ENCODE data around the gene ARPP21. TPM values are rescaled to one million over a fixed set of nuclear protein-coding genes. Genes with fewer than 3 reads are reported as not detected.

Gene ARPP21
- total RNA-seq, 1 donor from 2014 or later = not detected

DNA sequence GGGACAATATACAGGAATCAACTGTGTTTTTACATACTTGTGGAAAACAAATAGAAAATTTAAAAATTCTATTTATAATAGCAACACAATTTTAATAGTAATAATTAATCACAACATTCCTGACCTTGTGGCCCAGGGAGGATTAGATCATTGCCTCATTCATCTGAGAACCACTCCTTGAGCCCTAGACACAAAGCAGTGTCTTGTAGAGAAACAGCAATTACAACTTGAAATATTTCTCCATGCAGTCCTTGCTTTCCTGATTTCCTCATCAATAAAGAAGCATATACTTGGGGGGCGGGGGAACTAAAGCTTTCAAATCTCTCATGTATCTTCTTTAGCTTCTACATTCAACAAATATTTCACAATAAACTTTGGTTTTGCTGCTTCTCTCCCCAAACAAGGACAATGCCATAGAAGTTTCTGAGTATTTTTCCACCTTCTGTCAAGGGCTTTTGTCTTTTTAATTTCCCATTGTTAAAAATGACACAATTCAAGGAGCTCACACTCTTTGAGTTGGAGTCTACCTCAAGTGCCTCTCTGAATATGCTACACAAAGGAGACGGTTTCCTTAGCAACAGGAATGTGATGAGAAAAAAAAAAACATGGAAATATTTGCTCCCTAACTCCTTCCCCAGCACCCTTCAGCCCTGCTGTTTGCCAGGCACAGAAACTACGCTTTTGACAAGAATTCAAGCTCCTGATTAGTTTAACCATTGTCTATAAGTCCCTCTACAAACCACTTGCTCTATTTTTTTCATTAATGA, 118.8 kb downstream of the ARPP21 start:
- no peak for DNase-seq (ENCODE audit: low spot score in 2 of 2)
- H3K36me3 ChIP-seq = no peaks in the 10 kb centered on the region
- H3K9me3 ChIP-seq = no peaks in the 10 kb centered on the region
- intact Hi-C loops (cut with DNase I) = no loop called here
- no peak overlapping the region for H3K4me3 ChIP-seq
- no peaks in the 10 kb centered on the region for H3K27me3 ChIP-seq
- TF ChIP-seq, protein P1, sequence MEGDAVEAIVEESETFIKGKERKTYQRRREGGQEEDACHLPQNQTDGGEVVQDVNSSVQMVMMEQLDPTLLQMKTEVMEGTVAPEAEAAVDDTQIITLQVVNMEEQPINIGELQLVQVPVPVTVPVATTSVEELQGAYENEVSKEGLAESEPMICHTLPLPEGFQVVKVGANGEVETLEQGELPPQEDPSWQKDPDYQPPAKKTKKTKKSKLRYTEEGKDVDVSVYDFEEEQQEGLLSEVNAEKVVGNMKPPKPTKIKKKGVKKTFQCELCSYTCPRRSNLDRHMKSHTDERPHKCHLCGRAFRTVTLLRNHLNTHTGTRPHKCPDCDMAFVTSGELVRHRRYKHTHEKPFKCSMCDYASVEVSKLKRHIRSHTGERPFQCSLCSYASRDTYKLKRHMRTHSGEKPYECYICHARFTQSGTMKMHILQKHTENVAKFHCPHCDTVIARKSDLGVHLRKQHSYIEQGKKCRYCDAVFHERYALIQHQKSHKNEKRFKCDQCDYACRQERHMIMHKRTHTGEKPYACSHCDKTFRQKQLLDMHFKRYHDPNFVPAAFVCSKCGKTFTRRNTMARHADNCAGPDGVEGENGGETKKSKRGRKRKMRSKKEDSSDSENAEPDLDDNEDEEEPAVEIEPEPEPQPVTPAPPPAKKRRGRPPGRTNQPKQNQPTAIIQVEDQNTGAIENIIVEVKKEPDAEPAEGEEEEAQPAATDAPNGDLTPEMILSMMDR (IDR thresholded peaks at IDR 0.05) = no peak
- no peaks in the 10 kb centered on the region for H3K4me1 ChIP-seq
- H3K27ac ChIP-seq = no peak overlapping the region

DNA sequence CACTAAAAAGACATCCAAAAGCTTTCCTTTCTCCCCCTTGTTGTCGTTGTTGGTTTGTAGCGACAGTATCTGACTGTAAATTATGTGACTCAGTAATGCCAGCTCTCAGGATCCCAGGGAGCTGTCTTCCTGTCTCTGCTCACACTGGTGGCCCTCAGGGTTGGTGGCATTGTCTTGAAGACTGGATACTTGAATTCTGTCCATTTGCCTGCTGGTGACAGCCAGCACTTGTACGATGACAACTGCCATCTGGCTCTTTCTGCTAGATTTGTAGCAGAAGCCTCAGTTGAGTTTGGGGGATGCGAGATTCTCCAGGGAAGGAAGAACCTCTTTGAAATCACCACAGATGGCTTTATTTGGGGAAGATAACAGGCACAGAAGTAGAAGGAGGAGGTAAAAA, 120.8 kb downstream of the ARPP21 start:
- TF ChIP-seq, protein P1 (IDR thresholded peaks at IDR 0.05) = no peak
- no peak overlapping the region for H3K27ac ChIP-seq
- intact Hi-C loops (cut with DNase I) = no loop called here
- H3K4me3 ChIP-seq = no peak overlapping the region
- H3K4me1 ChIP-seq = no peaks in the 10 kb centered on the region
- no peak for DNase-seq (ENCODE audit: low spot score in 2 of 2)
- no peaks in the 10 kb centered on the region for H3K27me3 ChIP-seq
- no peaks in the 10 kb centered on the region for H3K36me3 ChIP-seq
- no peaks in the 10 kb centered on the region for H3K9me3 ChIP-seq

DNA sequence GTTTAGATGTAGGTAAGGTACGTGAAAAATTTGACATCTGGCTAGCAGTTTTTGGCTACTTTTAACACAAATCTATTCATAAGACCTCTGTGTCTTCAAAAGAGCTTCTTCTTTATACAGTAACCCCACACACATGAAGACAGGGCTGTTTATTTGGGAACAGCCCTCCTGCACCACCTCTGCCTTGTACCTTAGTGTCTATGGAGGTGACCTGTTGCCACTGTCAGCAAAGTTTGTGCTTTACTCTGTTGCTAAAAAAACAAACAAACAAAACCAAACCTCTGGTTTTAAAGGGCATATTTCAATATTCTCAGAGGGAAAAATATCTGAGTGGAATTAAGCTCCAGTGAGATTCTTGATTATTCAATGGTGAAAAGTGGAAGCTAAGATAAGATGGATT, 122.0 kb downstream of the ARPP21 start:
- TF ChIP-seq, protein P1 (IDR thresholded peaks at IDR 0.05) = no peak
- intact Hi-C loops (cut with DNase I) = no loop called here

DNA sequence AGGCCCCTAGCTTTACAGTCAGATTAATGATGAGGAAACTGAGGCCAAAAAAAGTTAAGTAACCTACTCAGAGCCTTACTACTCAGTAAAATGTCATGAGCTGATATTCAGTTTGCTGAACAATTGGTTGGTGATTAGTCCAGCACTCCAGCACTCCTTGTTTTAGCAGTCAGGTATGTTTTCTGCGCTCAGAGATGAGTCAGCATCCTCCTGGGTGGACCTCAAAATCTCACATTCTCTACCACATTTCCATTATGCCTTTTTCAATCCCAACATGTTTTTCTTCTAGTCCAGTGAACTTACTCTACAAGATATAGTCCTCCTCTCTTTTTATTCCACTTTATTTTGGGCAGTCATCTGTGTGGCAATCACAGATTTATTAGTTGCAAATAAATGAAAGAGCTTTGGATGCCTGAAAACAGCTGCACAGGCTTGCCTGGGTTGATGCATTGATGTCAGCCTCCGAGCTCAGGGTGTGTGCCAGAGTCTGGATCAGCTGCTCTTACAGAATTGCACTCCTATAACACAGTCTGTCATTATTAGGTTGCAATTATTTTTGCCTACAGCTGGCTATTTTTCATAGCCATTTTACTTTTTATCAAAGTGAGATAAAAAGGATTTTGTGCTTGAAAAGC, 133.2 kb downstream of the ARPP21 start:
- Histone ChIP-seq H3K4me1 (no peaks in the 10 kb centered on the region), H3K4me3 (no peak overlapping the region), H3K27ac (no peak overlapping the region), H3K27me3 (no peaks in the 10 kb centered on the region), H3K9me3 (no peaks in the 10 kb centered on the region), H3K36me3 (no peaks in the 10 kb centered on the region)
- intact Hi-C loops (cut with DNase I) = no loop called here
- no peak for DNase-seq (ENCODE audit: low spot score in 2 of 2)
- TF ChIP-seq, protein P1 (IDR thresholded peaks at IDR 0.05) = no peak

More for the DNA sequence above, 122.0 kb downstream of the ARPP21 start:
- Histone ChIP-seq H3K4me1 (no peaks in the 10 kb centered on the region), H3K9me3 (no peaks in the 10 kb centered on the region), H3K4me3 (no peak overlapping the region), H3K27me3 (no peaks in the 10 kb centered on the region), H3K27ac (no peak overlapping the region), H3K36me3 (no peaks in the 10 kb centered on the region)
- DNase-seq (ENCODE audit: low spot score in 2 of 2) = no peak

DNA sequence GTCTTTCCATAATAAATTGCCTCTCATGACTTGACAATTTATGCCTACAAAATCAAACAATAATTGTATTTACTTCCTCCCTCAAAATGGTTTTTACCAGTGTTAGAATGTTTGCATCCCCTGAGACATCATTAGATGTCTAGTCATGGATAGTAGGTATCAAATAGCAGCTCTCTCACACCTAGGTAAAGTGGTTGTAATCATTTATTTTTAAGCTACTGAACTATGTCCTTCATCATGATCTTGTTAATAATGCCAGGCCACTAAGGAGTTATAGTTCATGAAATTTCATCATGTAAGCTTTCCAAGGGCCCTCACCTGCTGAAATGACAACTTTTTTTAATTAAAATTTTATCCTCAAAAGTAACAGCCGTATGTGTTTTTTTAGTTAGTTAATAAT, 134.1 kb downstream of the ARPP21 start:
- no peak overlapping the region for H3K27ac ChIP-seq
- TF ChIP-seq, protein P1 (IDR thresholded peaks at IDR 0.05) = no peak
- H3K4me3 ChIP-seq = no peak overlapping the region
- H3K36me3 ChIP-seq = no peaks in the 10 kb centered on the region
- no peaks in the 10 kb centered on the region for H3K9me3 ChIP-seq
- intact Hi-C loops (cut with DNase I) = no loop called here
- no peaks in the 10 kb centered on the region for H3K27me3 ChIP-seq
- no peak for DNase-seq (ENCODE audit: low spot score in 2 of 2)
- H3K4me1 ChIP-seq = no peaks in the 10 kb centered on the region
